ENCODE data around the gene ITGA2.
"Not testable (repeated sequence)": the region's sequence is repeated elsewhere in the genome, so short reads cannot be mapped to it uniquely, and the experiment has no call there.

ITGA2 gene

DNA sequence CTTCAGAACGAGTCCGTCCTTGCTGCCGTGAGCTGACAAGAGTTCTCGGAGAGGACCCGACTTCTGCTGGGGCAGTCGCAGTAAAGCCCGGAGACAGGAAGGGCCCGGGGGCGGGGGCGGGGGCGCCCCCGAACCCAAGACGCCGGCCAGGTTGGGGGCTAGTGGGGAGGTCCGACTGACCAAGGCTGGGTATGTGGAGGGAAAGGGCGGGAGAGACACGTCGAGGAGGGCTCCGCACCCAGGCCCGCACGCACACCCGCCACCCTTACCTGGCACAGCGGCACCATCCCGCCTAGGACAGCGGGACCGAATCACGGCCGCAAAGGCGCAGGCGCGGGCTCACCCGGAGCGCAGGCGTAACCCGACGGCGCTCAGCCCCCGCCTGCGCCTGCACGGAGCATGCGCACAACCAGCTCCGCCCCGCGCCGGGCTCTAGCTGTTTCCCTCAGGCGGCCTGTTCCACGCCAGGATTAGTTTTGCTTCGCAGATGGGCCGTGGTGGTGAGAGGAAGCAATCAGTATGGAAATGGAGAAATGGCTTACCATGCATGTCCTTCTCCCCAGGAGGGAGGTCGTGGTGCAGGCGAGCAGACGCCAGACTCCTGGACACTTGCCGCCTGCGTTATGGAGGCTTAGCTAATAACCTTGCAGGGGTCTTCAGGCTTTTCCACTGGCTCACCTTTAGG lies 120.4 kb downstream of the ITGA2 start, which contains the start of gene MOCS2:
MOCS2 (minus strand) TSS at position 315 of the 685 bp plus-strand sequence. CDS start 2,583 bp downstream, outside the sequence.
- no peak for FAIRE-seq

- no peak for FAIRE-seq
Observed at GRCh38 chr5:53110156-53110555, 121.0 kb downstream of the ITGA2 start.

GRCh38 chr5:53111139-53111538 lies 122.0 kb downstream of the ITGA2 start:
- peak; percentile 13 for FAIRE-seq

DNA sequence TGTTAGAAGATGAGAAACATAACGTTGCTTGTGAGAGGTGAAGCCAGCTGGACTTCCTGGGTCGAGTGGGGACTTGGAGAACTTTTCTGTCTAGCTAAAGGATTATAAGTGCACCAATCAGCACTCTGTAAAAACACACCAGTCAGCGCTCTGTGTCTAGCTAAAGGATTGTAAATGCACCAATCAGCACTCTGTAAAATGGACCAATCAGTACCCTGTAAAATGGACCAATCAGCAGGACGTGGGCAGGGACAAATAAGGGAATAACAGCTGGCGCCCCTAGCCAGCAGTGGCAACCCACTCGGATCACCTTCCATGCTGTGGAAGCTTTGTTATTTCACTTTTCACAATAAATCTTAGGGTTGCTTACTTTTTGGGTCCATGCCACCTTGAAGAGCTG lies 123.2 kb downstream of the ITGA2 start:
- FAIRE-seq = not testable (repeated sequence)

DNA sequence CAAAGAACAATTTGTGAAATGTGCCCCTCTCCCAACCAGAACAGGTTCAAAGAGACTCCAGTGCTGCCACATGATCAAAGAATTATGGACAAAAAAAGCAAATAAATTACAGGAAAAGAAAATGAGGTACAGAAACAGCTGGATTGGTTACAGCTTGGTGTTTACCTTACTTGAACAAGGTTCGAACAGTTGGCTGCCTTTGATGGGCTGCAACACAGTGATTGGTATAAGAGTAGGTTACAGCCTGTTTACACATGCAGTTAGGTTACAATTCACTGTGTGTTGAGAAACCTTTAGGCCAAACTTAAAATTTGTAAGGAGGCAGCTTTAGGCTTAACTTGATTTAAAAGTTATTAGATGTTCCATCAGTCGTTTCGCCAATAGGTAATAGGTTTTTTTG lies 123.8 kb downstream of the ITGA2 start:
- FAIRE-seq = no peak

GRCh38 chr5:53113947-53114346 lies 124.8 kb downstream of the ITGA2 start:
- FAIRE-seq = no peak

GRCh38 chr5:53114988-53115387 lies 125.8 kb downstream of the ITGA2 start:
- FAIRE-seq = no peak

GRCh38 chr5:53116597-53116996 lies 127.4 kb downstream of the ITGA2 start:
- no peak for FAIRE-seq

GRCh38 chr5:53118879-53119278 lies 129.7 kb downstream of the ITGA2 start:
- FAIRE-seq = no peak

GRCh38 chr5:53120165-53120564 lies 131.0 kb downstream of the ITGA2 start:
- no peak for FAIRE-seq

DNA sequence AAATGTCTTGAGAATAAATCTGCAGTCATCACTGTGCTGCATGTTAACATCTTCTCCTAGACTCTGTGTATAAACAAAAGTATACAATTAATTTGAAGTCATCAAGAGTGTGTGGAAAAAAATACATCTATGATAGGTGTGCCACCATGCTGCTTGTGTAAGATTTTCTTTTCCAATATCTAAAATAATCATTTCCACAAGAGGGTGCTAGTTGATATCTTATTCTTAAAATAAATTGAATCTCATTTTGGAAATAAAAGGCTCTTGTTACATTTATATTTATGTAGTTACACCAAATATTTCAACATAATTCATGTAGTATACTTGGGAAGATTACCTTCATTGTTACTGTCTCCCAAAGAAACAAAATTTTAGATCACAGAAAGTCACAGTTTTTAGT lies 134.6 kb downstream of the ITGA2 start:
- no peak for FAIRE-seq

DNA sequence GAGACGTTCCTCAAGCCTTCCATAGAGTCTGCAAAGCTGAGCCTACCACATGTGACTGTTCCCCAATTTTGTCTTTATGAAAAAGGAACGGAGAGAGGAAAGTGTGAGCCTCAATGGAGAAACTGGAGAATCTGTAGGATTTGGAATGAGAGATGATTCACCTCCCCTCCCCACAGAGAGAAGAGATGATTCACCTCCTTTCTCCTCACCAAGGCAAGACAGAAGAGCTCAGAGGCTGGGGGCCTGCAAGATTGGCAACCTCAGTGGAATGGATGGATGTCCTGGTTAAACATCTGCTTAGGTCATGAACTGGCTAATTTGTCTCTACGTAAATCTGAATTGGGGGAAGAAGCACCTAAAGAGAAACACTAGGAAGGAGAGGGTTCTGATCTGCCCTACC lies 137.4 kb downstream of the ITGA2 start:
- FAIRE-seq = no peak

GRCh38 chr5:53127107-53127506 lies 138.0 kb downstream of the ITGA2 start:
- no peak for FAIRE-seq

DNA sequence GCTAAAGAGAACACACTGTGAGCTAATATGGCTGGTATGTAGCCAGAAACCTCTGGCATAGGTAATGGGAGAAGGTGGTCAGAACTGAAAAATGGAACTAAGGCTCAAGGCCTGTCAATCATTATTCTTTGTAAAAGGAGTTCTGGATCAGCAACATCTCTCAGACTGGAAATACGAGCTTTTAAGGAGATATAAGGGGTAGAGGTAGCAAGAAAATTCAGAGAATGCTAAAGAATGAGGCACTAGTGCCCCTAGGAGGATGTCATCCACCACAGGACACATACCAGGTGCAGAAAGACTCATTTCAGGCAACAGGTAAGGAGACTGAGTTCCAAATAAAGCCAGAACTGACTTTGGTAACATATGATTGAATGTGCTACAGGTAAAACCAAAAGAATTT lies 139.3 kb downstream of the ITGA2 start:
- FAIRE-seq = no peak

DNA sequence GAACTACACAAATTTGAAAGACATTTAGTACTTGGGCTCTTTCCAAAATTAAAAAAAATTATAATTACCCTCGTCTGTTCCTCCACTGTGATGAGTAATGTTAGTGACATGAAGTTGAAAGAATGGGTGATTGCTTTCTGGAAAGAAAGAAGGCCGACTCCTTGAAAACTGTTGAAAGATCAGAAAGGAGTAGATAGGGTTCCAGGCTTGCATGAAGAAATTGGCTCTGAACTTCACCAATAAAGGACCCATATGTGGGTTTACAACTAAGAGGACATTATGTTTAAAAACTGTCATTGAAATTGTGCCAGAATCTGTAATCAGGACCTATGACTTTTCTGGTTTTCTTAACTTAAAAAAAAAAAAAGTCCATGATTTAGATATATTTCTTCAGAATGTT lies 141.1 kb downstream of the ITGA2 start:
- peak; percentile 24 for FAIRE-seq

- no peak for FAIRE-seq
Observed at GRCh38 chr5:53133020-53133419, 143.9 kb downstream of the ITGA2 start.
